Endodermal cell (in vitro differentiated cells): ENCODE measurements around the gene ASB17. TPM values are rescaled to one million over a fixed set of nuclear protein-coding genes. Genes with fewer than 3 reads are reported as not detected.

Experiments used
- DNase-seq: peaks from one replicate; pipeline ENCODE4 v3.0.0-alpha.2; 2017
- H3K27ac ChIP-seq: 2 replicates; pipeline ENCODE4 v1.5.1; 2013; ENCODE audit warnings: mild to moderate bottlenecking, low read depth, low read length, moderate library complexity
- H3K27me3 ChIP-seq: 2 replicates; pipeline ENCODE4 v1.6.1; 2013; ENCODE audit warnings: mild to moderate bottlenecking, low read length, moderate library complexity; ENCODE audit not compliant: insufficient read depth, control insufficient read depth, poor library complexity, severe bottlenecking
- H3K36me3 ChIP-seq: 2 replicates; pipeline ENCODE4 v1.7.0; 2013; ENCODE audit warnings: mild to moderate bottlenecking, low read length, moderate library complexity; ENCODE audit not compliant: control insufficient read depth, insufficient read depth
- H3K4me1 ChIP-seq: one replicate; pipeline ENCODE4 v1.7.0; 2013; ENCODE audit warnings: low read length; ENCODE audit not compliant: control insufficient read depth, insufficient read depth
- H3K4me3 ChIP-seq: 2 replicates; pipeline ENCODE4 v1.5.1; 2013; ENCODE audit warnings: mild to moderate bottlenecking, low read length, moderate library complexity
- H3K9ac ChIP-seq: 2 replicates; pipeline ENCODE4 v1.6.1; 2013; ENCODE audit warnings: mild to moderate bottlenecking, low read length, moderate library complexity; ENCODE audit not compliant: poor library complexity, severe bottlenecking; ENCODE audit errors: extremely low read depth
- H3K9me3 ChIP-seq: 2 replicates; pipeline ENCODE4 v1.6.1; 2013; ENCODE audit warnings: mild to moderate bottlenecking, low read length, moderate library complexity; ENCODE audit not compliant: control insufficient read depth
- H3K27ac Mint-ChIP-seq: 2 replicates; pipeline ENCODE4 v1.8.0; 2020; ENCODE audit warnings: mixed read lengths
- H3K27me3 Mint-ChIP-seq: 2 replicates; pipeline ENCODE4 v1.8.0; 2021; ENCODE audit warnings: mild to moderate bottlenecking, mixed read lengths; ENCODE audit not compliant: insufficient read depth
- H3K36me3 Mint-ChIP-seq: 2 replicates; pipeline ENCODE4 v1.8.0; 2020; ENCODE audit warnings: low read depth, mixed read lengths
- H3K4me1 Mint-ChIP-seq: 2 replicates; pipeline ENCODE4 v1.8.0; 2020; ENCODE audit warnings: mixed read lengths
- H3K4me3 Mint-ChIP-seq: 2 replicates; pipeline ENCODE4 v1.8.0; 2020; ENCODE audit warnings: mild to moderate bottlenecking, moderate library complexity, mixed read lengths
- H3K9me3 Mint-ChIP-seq: 2 replicates; pipeline ENCODE4 v1.8.0; 2020; ENCODE audit warnings: mild to moderate bottlenecking, mixed read lengths
- CTCF ChIP-seq: fragments of 200-600 bp; sonication (generic); conservative IDR thresholded peaks from 2 replicates; pipeline ENCODE4 v1.5.0; 2021; ENCODE audit warnings: antibody characterized with exemption, mild to moderate bottlenecking
- WGBS, 2 experiments: methylation state at CpG; one replicate each; pipeline versions ENCODE4 v1.1.5 to v1.1.7; 2013; ENCODE audit warnings: missing lambda C conversion rate in 2 of 2, mixed read lengths in 1 of 2; ENCODE audit not compliant: insufficient coverage in 1 of 2, insufficient read length in 1 of 2; 5-methylcytosine and 5-hydroxymethylcytosine counted together
- total RNA-seq, 2 donors: library from RNA; stranded (reverse); fragmentation: NEBNext Ultra II Directional in 1 of 2; extraction: Animal tissue kit (Norgen Biotek cat#: 25700) in 1 of 2; gene quantifications; 2 replicates in 1 of 2; 3 replicates in 1 of 2; pipeline ENCODE4 v1.2.1, GENCODE V29; 2021

ASB17 gene
- total RNA-seq, 2 donors from 2014 or later, result not detected

GRCh38 chr1:75884437-75884836 is 47.8 kb downstream of the ASB17 start:
- no peaks in the 10 kb centered on the region for H3K9me3 ChIP-seq

GRCh38 chr1:75879985-75880384 is 52.2 kb downstream of the ASB17 start:
- H3K27ac Mint-ChIP-seq, result no peak overlapping the region
- no peaks in the 10 kb centered on the region for H3K36me3 Mint-ChIP-seq
- H3K4me1 Mint-ChIP-seq, result no peaks in the 10 kb centered on the region
- no peak overlapping the region for H3K4me3 Mint-ChIP-seq
- H3K9me3 ChIP-seq, result no peaks in the 10 kb centered on the region
- H3K36me3 ChIP-seq, result no peaks in the 10 kb centered on the region
- no peaks in the 10 kb centered on the region for H3K4me1 ChIP-seq
- no peaks in the 10 kb centered on the region for H3K9me3 Mint-ChIP-seq
- no peak overlapping the region for H3K9ac ChIP-seq
- H3K27me3 ChIP-seq, result no peaks in the 10 kb centered on the region
- WGBS, 2 experiments, result 86% methylated on average over 1 of the region's 1 CpG; no CpG with 5 or more reads in 1 of the 2 experiments
- no peak overlapping the region for H3K4me3 ChIP-seq
- H3K27me3 Mint-ChIP-seq, result no peaks in the 10 kb centered on the region
- H3K27ac ChIP-seq, result no peak overlapping the region
- TF ChIP-seq CTCF, result no peak
- DNase-seq, result no peak

More at GRCh38 chr1:75884437-75884836, 47.8 kb downstream of the ASB17 start:
- no peak for TF ChIP-seq CTCF
- H3K36me3 Mint-ChIP-seq, result no peaks in the 10 kb centered on the region
- H3K27ac Mint-ChIP-seq, result no peak overlapping the region
- Histone ChIP-seq H3K36me3 (no peaks in the 10 kb centered on the region), H3K4me3 (no peak overlapping the region), H3K4me1 (no peaks in the 10 kb centered on the region), H3K9ac (no peak overlapping the region), H3K27ac (no peak overlapping the region), H3K27me3 (no peaks in the 10 kb centered on the region)
- H3K4me3 Mint-ChIP-seq, result no peak overlapping the region
- WGBS, 2 experiments, result no CpG with 5 or more reads among the region's 1 CpG
- no peak for DNase-seq
- H3K4me1 Mint-ChIP-seq, result no peaks in the 10 kb centered on the region
- no peaks in the 10 kb centered on the region for H3K27me3 Mint-ChIP-seq
- H3K9me3 Mint-ChIP-seq, result no peaks in the 10 kb centered on the region

GRCh38 chr1:75870951-75871350 is 61.3 kb downstream of the ASB17 start:
- no peak overlapping the region for H3K4me3 Mint-ChIP-seq
- Histone ChIP-seq H3K27me3 (no peaks in the 10 kb centered on the region), H3K36me3 (no peaks in the 10 kb centered on the region), H3K27ac (no peak overlapping the region), H3K9ac (no peak overlapping the region), H3K4me1 (no peaks in the 10 kb centered on the region), H3K4me3 (no peak overlapping the region), H3K9me3 (peaks cover 6% of the 10 kb centered on the region)
- no peaks in the 10 kb centered on the region for H3K4me1 Mint-ChIP-seq
- no peaks in the 10 kb centered on the region for H3K27me3 Mint-ChIP-seq
- no peak overlapping the region for H3K27ac Mint-ChIP-seq
- peaks cover 18% of the 10 kb centered on the region for H3K9me3 Mint-ChIP-seq
- peaks cover 2% of the 10 kb centered on the region for H3K36me3 Mint-ChIP-seq
- no peak for DNase-seq
- no peak for TF ChIP-seq CTCF
- WGBS, 2 experiments, result no CpG with 5 or more reads among the region's 1 CpG

Other genes with a start within 250 kb of the ASB17 start
- gene ACADM, start 207.7 kb downstream of the ASB17 start, total RNA-seq, result 10 to 100 TPM; 63.5 to 68.0 TPM
- gene RABGGTB, start 146.1 kb downstream of the ASB17 start, total RNA-seq, result 100 to 1,000 TPM; 108 to 113 TPM
- gene MSH4, start 135.5 kb downstream of the ASB17 start, total RNA-seq, result under 1 TPM; 0.13 to 0.46 TPM
- 1 to 10 TPM; 6.3 to 7.6 TPM for gene ST6GALNAC3, start 142.3 kb upstream of the ASB17 start, total RNA-seq